Sciatic nerve (tissue), 2 donors: ENCODE results near the gene ME1. TPM values are rescaled to one million over a fixed set of nuclear protein-coding genes. Genes with fewer than 3 reads are reported as not detected.

Experiments
- ATAC-seq: fragments of 200-7000 bp; cut with Tn5 transposase; one replicate; pipeline ENCODE4 v1.9.1; 2020; ENCODE audit warnings: mild to moderate bottlenecking, moderate library complexity
- DNase-seq: peaks from one replicate; pipeline ENCODE4 v3.0.0-alpha.2; 2020; ENCODE audit warnings: low spot score
- intact Hi-C: fragments of 100-400 bp; cut with DNase I; formaldehyde crosslinking; loops from one replicate; pipeline ENCODE4 v1.14.2; 2022
- total RNA-seq: library from RNA; stranded (reverse); fragmentation: NEBNext Ultra II Directional; extraction: Animal tissue kit (Norgen Biotek cat#: 25700); gene quantifications from one replicate; pipeline ENCODE4 v1.2.1, GENCODE V29; 2021
- donor health status: DM: no; HTN: no; CAD: no.
- donor health status: DM: no; HTN: no; CAD: no.

The ME1 gene
- total RNA-seq, 1 donor from 2014 or later = 30.5 TPM

DNA sequence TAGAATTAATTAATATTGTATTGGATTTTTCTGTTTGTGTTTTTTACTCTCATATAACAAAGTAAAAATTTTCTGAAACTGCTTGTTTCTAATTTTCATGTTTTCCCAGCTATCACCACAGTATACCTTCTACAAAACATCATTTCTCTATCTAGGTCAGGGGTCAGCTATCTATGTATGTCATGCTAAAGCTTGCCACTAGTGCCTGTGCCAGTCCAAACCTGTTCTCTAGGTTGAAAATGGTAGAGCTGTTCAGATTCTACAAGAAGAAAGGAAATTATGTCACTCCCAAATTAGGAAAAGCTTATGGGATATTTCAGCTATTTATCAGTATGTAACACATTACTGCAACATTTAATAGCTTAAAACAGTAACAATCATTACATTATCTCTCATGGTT, 5.8 kb upstream of the ME1 start:
- intact Hi-C loops = no loop called here
- ATAC-seq = no peak
- DNase-seq = no peak

DNA sequence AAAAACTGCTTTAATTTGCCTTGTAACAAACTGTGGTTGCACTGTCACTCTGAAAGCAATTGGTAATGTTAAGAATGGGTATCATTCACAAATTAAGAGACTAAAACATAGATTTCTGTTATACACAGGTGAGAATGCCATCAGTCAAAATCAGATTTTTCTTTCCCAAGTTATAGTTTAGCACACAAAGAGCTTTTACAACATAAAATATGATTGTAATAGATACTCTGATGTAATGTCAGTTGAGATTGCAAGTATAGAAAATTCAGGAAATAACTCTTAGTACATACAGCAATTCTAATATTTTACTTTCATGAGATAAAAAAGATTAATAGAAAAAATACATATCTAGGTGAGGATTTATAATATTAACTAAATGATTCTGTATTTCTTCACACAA, 2.3 kb upstream of the ME1 start:
- ATAC-seq (no peak), DNase-seq (no peak)
- intact Hi-C loops = no loop called here

DNA sequence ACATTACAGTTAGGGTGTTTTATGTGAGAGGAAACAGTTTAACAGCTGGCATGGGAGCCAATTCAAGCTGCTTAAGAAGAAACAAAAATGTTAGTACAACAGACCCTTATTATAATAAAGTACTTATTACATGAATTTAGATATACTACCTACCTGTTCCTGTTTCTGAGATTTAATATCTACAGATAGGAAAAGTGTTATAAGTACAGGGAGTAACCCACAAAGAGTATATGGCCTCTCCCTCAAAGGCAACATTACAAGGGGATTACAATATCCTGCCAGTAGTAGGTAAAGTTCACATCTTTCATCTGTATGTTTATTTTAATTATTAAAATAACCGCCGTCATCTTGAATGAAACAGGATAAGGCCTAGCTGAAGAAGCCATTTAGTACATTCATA, 1.8 kb upstream of the ME1 start:
- DNase-seq = no peak
- ATAC-seq = no peak
- intact Hi-C loops = no loop called here

DNA sequence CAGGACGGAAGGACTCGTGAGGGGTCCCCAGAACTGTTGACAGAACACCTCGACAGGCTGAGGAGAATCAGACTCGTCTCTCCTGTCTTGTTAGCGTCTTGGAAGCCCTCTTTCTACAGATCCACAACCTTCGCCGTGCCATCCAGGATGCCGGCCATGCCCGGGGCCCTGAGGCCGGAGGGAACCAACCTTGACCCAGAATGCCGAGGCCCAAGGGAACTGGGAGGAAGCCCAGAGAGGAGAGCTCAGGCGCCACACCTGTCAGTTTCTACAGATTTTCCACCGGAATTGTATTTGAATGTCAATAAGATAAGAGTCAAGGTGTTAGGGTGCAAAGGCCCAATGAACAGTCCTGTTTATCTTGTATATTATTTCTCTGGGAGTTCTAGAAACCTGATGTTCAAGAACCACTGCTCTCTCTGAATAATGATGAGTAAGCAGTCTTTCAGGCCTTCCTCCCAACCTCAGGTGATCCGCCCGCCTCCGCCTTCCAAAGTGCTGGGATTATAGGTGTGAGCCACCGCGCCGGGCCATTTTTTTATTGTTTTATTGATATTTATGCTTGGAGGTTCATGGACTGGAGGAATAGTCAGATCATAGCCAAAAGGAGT, 799 bp upstream of the ME1 start:
- peak; percentile 2 for ATAC-seq
- DNase-seq = no peak
- intact Hi-C loops = no loop called here

DNA sequence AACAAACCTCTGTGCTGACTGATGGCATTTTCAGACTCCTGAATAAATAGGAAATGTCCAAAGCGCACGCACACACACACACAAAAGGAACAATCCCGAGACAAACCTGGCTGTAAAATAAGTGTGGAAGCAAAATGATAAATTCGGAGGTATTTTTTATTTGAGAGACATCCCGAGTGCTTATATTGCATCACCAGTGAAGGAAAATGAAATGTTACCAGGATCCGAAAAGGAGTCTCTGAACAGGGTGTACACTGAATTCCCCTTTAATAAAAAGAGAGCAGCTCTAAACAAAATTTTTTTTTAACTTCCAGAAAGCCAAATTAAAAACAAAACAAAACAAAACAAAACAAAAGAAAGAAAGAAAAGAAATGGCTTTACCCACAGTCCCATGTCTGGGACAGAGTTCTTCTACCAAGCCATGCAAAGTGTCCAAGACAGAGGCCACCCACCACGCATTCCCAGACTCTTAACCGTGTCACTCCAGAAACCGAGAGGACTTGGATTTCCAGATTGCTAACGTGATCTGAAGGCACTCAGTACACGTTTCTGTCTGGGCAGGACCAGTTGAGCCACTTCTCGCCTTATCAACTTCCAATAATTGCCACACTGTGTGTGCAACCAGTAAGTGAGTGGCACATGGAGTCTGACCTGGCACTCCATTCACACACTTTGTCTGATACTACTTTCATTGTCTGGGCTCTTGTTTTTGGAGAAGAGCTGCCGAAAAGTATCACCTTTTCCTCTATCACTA, 817 bp downstream of the ME1 start:
- no peak for DNase-seq
- ATAC-seq = peak; percentile 47
- intact Hi-C loops = no loop called here

DNA sequence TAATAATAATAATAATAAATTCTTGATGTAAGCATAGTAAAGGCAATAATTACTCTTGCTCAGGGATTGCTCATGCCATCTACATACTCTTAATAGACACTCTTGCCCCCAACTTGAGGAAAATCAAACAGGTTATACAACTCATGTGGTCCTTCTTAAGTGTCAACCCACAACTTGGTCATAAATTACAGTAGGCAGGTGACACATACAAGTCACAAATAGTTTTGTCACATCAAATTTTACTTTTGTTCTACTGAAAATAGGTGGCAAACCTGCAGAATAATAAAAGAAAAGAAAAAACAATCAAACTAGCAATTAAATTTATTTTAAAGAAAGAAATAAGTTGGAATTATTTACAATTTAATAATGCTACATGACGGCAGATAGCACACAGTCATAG, 1.6 kb downstream of the ME1 start:
- no peak for DNase-seq
- intact Hi-C loops = no loop called here
- ATAC-seq = no peak

DNA sequence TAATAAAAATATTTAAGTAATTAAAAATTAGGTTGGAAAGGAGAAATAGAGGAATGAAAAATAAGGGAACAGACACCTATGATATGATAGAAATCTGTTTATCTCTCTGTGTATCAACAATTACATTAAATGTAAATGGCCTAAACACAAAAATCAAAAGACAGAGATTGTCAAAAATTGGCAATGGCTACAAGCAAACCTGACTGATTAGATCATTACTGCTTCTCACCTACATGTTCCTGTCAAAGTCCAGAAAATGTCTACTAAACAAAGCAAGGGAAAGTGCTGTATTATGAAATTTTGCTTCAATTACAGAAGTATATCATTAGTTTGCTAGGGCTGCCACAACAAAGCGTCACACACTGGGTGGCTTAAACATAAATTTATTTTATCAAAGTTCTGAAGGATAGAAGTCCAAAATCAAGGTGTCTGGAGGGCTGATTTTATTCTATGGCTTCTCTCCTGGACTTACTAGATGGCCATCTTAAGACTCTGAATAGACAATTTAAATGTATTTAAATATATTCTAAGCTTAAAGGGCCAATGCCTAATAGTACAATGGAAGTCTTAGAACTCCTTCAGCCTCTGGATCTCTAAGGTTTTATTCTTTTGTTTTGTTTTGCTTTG, 6.3 kb downstream of the ME1 start:
- ATAC-seq (no peak), DNase-seq (no peak)
- intact Hi-C loops = no loop called here

DNA sequence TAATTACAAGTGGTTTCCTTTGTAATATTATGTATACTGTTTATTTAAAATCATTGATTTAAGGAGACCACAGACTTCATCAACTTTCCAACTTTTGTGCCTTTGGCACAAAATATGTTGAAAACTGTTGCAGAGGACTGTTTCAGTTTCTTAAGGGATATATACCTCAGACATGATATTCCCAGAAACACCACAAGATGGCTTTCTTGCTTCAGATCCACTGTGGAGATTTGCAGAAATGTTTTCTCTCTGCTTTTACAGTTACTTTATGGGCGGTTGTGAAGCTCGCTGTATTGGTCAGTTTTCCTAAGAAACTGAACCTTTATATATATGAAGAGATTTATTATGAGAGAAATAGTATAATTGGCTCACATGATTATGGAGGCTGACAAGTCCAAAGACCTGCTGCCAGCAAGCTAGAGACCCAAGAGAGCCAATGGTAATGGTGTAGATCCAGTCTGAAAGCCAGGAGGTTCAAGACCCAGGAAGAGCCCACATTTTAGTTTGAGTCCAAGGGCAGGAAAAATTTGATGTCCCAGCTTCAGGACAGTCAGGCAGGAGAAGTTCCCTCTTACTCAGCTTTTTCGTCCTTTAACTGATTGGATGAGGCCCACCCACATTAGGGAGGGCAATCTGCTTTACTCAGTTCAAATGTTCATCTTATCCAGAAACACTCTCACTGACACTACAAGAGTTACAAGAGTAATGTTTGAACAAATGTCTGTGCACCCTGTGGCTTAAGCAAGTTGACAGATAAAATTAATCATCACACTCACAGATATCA, 12.8 kb downstream of the ME1 start:
- peak; percentile 80 for ATAC-seq
- no peak for DNase-seq
- intact Hi-C loops = loop anchor here (5.0 kb wide), 1 partner anchor 94 kb away; the partner anchor contains the start of gene PRSS35

DNA sequence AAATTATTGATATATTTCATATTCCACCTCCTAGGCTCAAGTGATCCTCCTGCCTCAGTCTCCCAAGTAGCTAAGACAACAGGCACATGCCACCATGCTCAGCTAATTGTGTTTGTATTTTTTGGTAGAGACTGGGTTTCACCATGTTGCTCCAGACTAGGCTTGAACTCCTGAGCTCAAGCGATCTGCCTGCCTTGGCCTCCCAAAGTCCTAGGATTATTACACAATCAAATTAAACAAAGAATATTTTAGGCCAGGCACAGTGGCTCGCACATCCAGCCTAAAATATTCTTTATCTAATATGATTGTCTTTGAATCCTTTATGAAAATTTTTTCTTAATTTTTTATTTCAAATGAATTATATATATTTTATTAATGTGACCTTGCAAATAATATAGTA, 17.8 kb downstream of the ME1 start:
- ATAC-seq (no peak), DNase-seq (no peak)
- intact Hi-C loops = no loop called here

DNA sequence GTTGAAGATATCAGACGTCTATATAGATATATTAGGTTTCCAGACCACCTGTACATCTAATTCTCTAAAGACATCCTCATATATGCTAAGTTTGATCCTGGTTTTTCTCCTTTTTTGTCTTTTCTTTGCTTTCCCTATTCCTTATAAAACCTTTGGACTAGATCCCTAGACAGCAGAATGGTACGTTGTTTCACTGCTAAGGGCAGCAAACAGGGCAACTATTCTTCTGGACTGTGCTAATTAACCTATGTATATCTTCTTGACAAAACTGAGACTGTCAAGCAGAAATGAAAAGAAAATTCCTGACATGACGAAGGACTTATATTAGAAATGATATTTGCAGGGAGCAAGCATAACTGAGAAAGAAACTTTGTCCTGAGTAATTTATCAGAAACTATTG, 19.1 kb downstream of the ME1 start:
- DNase-seq = no peak
- no peak for ATAC-seq
- intact Hi-C loops = no loop called here

DNA sequence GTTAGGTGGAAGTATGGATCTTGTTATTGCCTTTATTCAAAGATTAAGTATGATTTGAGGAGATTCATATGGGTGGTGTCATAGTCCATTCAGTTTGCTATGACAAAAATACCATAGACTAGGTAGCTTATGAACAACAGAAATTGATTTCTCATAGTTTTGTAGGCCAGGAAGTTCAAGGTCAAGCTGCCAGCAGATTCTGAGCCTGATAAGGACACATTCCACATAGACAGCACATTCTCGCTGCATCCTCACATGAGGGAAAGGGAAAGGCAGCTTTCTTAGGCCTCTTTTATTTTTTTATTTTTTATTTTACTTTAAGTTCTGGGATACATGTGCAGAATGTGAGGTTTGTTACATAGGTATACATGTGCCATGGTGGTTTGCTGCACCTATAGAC, 27.7 kb downstream of the ME1 start:
- DNase-seq (no peak), ATAC-seq (no peak)
- intact Hi-C loops = no loop called here

DNA sequence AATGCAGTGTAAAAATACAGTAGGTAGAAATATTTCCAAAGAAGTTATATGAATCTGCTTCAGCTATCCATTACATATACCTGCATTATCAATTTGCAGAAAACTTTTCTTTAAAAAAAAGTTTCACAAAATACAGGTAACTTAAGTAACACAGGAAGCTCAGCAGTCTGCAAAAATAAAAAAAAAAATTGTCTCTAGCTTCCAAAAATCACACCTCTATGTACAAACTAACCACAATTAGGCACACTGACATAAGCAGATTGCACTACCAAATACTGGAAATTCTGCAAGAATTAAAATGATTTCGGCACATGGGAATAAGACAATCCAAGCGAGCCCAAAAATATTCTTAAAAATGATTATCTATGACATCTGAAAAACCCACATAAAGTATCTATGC, 41.2 kb downstream of the ME1 start:
- intact Hi-C loops = no loop called here
- ATAC-seq = no peak
- DNase-seq = no peak

DNA sequence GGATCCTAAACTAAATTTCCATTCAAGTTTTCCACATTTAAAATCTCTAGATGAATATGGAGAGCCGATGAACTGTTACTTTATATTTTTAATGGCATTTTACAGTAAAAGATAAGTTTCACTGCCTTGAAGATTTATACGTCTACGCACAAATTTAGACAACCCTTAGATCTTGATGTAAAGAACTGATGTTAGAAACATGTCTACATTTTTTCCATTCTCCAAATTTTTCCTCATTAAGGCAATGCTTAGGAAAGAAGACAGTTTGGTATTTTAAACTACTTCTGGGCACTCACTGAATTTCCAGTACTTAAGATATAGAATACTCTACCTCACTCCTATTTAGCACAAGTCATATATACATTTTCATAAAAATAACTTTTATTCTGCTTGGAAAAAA, 45.4 kb downstream of the ME1 start:
- ATAC-seq (no peak), DNase-seq (no peak)
- intact Hi-C loops = no loop called here

DNA sequence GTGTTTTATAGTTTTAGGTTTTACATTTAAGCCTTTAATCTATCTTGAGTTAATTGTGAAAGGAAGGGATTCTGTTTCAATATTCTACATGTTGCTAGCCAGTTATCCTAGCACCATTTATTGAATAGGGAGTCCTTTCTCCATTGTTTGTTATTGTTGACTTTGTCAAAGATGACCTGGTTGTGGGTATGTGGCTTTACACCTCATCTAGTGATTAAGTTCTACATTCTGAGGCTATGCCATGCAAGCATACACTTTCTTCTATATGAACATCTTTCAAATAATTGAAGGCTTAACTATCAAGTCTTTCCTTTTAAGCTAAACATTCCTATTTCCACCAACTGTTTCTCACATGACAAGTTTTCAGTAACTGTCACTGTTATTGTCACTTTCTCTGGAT, 46.1 kb downstream of the ME1 start:
- intact Hi-C loops = no loop called here
- ATAC-seq (no peak), DNase-seq (no peak)

DNA sequence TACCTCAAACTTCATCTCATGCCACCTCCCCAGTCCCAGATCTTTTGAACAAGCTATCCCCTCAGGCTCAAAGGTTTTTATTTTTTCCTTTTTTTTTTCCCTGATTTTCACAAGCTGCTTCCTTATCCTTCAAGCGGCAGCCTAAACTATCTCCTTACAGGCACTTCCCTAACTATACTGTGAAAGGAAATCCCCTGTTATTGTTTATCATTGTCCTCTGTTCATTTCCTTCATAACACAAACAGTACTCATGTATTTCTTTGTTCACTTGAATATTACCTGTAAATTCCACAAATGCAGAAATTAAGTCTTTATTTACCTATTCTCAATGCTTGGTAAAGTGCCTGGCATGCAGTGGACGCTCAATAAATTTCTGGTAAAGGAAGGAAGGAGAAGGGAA, 48.9 kb downstream of the ME1 start:
- intact Hi-C loops = no loop called here
- no peak for DNase-seq
- no peak for ATAC-seq

DNA sequence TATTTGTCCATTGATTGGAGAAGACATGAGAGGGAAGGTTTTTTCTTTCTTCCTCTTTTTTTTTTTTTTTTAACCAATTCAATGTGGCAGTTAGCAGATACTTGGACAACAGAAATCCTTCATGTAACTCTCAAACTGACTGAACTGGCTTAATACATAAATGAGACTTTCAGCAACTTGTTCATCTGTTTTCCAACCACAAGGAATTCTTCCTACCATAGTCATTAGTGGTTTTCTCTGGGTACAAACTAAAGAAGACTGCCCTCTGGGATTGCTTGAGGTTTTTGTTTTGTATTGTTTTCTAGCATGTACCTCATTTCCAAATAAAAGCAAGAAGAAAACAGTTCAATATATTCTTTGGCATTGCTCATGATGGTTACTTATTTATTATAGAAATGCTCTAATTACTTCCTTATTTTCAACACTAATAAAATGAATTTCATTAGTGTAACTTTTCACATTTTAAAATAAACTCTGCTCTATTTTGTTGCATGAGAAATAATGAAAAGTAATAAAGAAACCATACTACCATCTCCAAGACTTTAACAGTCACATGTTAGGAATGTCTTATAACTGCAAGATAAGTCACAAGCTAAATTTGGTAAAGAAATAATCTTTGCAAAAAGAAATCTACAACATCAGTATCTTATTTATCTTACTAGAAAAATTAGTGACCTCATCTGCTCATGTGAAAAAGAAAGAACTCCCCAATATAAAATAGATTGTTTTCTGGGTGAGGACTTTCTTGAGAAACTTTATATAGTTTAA, 52.0 kb downstream of the ME1 start:
- ATAC-seq = peak; percentile 44
- DNase-seq = no peak
- intact Hi-C loops = no loop called here

DNA sequence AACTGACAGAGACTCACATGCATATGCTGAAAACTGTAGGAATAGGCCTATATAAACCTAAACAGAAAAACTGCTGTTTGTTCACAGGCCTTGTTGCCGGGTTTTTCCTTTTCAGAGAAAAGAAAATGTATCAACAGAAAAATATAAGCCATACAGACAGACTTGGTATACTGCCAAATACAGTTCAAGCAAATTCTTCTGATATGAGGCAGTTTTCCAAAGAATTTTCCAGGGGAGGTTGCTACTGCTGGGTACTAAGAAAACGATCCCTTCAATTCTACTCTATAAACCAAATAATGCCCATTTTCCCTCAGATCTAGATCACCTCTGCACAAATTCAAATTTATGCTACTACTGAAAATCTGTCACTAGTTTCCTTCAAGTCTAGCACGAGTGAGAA, 59.4 kb downstream of the ME1 start:
- DNase-seq (no peak), ATAC-seq (no peak)
- intact Hi-C loops = no loop called here

DNA sequence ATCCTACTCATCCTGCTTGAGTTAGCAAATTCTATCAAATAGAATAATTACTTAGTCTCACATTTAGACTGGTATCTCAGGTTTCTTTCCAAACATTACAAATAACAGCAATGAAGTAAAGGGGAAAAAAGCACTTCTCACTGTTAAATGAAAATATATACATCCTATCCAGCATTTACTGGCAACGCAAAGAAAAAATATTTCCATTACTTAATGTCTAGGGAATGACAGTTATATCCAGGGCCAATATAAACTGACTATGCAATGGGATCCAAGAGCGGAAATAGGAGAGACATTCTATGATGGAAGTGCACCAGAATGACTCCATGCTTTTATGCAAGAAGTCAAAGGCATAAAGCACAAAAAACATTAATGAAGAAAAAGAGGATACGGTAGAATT, 60.3 kb downstream of the ME1 start:
- intact Hi-C loops = no loop called here
- ATAC-seq = no peak
- no peak for DNase-seq

DNA sequence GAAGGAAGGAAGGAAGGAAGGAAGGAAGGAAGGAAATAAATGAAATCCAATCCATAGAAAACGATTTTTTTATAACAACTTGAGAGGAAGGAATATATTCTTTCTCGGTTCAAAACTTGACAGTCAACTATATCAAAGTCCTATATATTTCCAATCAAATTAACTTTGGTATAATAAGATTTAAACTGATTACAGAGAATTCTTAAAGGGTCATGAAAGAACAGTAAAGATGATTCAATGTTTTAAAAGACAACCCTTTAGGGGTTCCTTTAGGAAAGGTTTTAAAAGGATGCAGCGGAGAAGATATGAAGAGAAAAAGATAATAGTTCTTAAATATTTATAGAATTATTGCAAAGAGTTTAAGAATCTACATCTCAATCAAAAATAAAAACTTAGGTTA, 61.2 kb downstream of the ME1 start:
- ATAC-seq = no peak
- DNase-seq = no peak
- intact Hi-C loops = no loop called here
